ENCODE results near the gene RSPO3.

GRCh38 chr6:127207591-127208120, 89.2 kb downstream of the RSPO3 start:
- TF ChIP-seq CTCF (conservative IDR thresholded peaks at IDR 0.05; ENCODE audit: low read length) (no peak), EZH2phosphoT487 (IDR thresholded peaks at IDR 0.05; ENCODE audit: borderline replicate concordance, low read depth, low read length) (no peak)
